CMK (cell line): Measurements from ENCODE around the gene LRP1B.

Source experiments
- DNase-seq: peaks from one replicate; pipeline ENCODE4 v3.0.0-alpha.2; 2010; ENCODE audit warnings: low read depth

LRP1B gene

GRCh38 chr2:141440072-141440635 is 690.7 kb downstream of the LRP1B start:
- DNase-seq = no peak

- DNase-seq = no peak
These were observed 691.3 kb downstream of the LRP1B start for GRCh38 chr2:141439524-141439923.

DNA sequence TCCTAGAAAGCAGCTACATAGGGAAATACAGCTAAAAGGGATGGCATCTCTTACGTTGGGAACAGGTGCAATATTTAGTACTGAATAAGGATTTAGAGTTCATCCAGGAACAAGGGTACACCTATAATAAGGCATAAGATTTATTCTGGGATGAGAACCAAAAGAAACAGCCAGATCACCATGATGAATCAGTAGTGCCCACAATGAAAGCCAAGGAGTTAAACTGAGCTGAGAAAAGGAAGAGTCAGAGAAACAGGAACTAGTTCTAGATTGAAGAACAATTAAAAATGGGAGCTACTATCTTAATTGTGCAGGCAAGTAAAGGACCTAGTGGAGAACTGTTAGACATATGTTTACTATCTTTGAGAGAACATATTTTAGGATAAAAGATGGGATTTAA is 692.3 kb downstream of the LRP1B start:
- DNase-seq = no peak

- no peak for DNase-seq
These were observed 693.3 kb downstream of the LRP1B start for GRCh38 chr2:141437521-141437920.

- no peak for DNase-seq
These were observed 707.7 kb downstream of the LRP1B start for GRCh38 chr2:141423124-141423523.

- no peak for DNase-seq
These were observed 713.5 kb downstream of the LRP1B start for GRCh38 chr2:141417246-141417797.

DNA sequence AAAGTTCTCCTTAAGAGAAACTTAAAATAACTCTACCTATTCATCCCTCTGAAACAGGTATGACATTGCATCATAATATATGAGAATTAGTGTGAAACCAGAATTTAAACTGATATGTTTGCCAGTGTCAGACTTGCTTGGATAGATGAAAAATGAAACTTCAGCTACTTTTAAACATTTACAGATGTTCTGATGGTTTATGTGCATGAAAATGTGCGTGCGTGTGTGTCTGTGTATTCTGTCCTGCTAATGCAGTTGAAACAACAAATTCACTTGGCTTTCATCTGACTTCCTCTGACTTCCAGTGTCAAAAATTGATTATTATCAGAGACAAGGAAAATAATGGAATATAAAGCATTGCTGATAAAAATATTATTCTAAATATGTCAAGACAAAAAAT is 719.4 kb downstream of the LRP1B start:
- DNase-seq = no peak

DNA sequence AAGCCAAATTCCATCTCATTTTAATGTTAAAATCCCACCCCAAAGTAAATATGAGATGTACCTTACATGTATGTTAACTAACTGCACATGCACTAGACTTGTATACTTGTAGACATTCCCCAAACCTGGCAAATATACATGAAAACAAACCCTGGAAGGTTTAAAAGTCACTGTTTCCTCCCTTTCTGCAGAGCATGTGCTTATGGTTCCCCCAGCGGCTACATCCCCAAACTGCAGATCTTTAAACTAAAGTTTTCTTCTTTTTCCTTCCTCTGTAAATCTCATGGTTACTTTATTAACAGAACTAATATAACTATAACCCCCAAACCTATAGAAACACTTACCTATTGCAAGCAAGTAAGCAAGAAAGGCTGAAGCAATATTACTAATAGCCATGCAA is 731.5 kb downstream of the LRP1B start:
- no peak for DNase-seq

DNA sequence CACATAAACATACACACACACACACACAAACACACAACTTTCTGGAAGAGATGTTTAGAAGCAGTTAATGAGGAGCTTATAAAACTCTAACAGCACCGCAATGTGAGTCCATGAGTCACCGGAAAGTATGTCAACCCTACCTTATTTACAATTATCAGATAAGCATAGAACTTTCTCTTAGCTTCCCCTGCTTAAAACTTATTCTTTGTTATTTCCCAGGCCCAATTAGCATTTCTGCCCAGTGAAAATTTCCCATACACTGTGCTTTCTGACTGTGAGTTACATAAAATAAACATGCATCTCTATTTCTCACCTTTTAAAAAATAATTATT is 737.6 kb downstream of the LRP1B start:
- DNase-seq = no peak

- DNase-seq = no peak
These were observed 738.2 kb downstream of the LRP1B start for GRCh38 chr2:141392517-141393213.

DNA sequence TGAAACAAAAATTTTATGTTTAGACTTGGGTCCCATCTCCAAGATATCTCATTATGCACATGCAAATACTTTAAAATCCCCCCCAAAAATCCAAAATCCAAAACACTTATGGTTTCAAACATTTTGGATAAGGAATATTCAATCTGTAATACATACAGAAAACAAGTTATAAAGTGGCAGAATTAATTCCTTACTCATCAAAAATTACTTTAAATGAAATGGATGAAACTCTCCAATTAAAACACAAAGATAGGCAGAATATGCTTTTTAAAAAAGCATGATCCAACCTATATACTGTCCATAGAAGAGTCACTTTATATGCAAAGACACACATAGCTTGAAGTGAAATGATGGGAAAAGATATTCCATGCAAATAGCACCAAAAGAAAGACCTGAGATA is 744.6 kb downstream of the LRP1B start:
- DNase-seq = no peak

GRCh38 chr2:141384676-141385075 is 746.1 kb downstream of the LRP1B start:
- no peak for DNase-seq

- DNase-seq = no peak
These were observed 748.9 kb downstream of the LRP1B start for GRCh38 chr2:141381946-141382345.

DNA sequence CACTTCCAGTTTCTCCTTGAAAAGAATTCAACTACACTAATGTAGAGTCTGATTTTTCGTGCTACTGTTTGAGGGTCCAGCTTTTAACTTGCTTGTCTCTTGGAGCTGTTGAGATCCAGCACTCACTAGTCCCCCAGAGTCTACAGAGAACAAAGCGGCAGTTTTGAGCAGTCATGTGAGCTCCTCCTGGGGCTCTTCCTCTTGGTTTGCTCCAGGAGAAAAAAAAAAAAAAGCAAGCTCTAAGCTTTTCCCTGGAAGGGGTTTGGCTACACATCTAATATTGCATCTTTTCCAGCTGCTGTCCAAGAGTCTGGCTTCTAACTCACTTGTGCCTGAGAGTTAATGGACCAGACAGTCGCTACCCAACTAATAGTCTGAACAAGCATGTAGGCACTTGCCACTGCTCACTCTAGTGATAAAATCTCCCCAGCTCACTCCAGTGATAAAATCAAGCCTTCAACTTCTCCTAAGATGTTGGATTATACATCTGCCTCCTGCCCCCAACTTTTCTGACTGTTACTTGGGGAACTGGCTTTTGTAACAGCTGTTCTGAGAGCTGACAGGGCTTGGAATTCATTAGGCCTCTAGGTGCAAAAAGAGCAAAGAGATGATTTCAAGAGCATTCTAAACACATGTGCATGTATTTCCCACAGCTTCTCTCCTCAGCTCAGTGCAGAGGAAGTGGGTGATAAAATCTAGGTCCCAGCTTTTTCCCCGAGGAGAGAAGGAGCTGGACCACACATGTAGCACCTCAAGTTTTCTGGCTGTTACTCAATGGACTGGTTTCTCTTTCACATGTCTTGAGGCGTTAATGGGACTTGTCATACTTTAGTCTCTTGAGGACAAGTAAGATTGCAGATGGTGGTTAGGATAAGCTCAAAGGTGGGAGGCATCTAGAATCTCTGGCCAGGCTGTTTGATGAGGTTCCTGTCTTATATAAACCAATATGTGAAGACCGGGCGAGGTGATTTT is 750.5 kb downstream of the LRP1B start:
- DNase-seq = no peak

GRCh38 chr2:141364821-141365220 is 766.0 kb downstream of the LRP1B start:
- no peak for DNase-seq

GRCh38 chr2:141362311-141362710 is 768.5 kb downstream of the LRP1B start:
- DNase-seq = no peak

- no peak for DNase-seq
These were observed 782.3 kb downstream of the LRP1B start for GRCh38 chr2:141348481-141348880.

DNA sequence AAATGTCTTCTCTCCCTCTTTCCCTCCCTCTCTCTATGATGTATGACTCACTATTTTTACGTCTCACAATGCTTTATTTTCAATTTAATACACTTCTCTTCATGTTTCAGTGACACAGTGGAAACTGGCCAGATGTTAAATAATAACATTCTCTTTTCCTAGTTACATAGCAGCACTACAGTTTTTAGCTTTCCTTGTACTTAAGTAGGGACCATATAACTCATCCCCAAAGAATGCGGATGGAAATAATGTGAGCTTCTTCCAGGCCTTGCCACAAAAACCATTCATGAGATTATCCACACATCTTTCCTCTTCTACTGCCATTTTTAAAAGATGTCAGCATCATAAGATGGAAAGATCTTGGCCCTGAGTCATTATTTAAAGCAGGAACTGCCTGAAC is 789.4 kb downstream of the LRP1B start:
- no peak for DNase-seq

DNA sequence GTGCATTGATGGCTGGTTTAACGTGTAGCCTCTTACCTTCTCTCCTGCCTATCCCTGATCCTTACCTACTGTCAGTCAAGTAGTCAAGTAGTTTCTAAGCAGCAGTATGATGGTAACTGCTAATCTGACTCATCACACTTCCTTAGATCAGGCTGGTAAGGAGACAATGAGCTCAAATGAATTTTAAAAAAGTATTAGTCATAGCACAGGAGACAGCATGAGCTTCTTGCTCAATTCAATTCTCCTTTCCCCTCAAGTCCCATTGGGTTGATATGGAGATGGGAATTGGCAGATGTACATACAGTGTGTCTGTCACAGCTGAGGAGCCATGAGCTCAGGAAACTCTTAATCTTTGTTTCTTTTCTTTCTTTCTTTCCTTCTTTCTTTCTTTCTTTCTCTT is 799.7 kb downstream of the LRP1B start:
- no peak for DNase-seq

- DNase-seq = no peak
These were observed 800.9 kb downstream of the LRP1B start for GRCh38 chr2:141329964-141330363.

- no peak for DNase-seq
These were observed 807.2 kb downstream of the LRP1B start for GRCh38 chr2:141323571-141323970.

DNA sequence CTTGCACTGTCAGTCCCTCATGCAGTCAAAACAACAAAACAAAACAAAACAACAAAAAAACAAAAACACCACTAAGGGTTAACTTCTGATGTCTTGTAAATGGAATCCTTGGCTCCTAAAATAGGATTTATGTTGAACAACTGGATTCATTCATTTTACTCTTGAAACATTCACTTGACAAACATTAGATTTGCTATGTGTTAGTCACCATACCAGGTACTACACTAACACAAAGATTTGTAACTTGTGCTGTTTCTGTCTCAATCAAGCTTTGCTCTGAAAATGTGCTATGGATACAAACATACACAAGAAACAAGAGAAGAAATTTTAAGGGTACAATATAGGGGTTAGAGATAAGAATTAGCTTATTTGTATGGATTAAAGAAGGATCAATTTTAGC is 812.8 kb downstream of the LRP1B start:
- no peak for DNase-seq

GRCh38 chr2:141316606-141317005 is 814.2 kb downstream of the LRP1B start:
- DNase-seq = no peak
